Stimulated activated CD8-positive, alpha-beta memory T cell treated with anti-CD3 and anti-CD28 coated beads, Interleukin-7, amount 100 ng/mL, for 24 hours (primary cell): ENCODE data around the gene PIAS4.

Source experiments
- DNase-seq: peaks from one replicate; pipeline ENCODE4 v3.0.0-alpha.2; 2020; ENCODE audit warnings: low read depth

Gene PIAS4

GRCh38 chr19:3977242-3978143 is 30.0 kb upstream of the PIAS4 start:
- no peak for DNase-seq

GRCh38 chr19:3978145-3978544 is 29.4 kb upstream of the PIAS4 start:
- DNase-seq, result no peak

- no peak for DNase-seq
Observed at GRCh38 chr19:3979289-3979673, 28.3 kb upstream of the PIAS4 start.

- no peak for DNase-seq
Observed at GRCh38 chr19:3979674-3980352, 27.7 kb upstream of the PIAS4 start.

- DNase-seq, result no peak
Observed at GRCh38 chr19:3980353-3981251, 26.9 kb upstream of the PIAS4 start.

GRCh38 chr19:3981373-3981735 is 26.2 kb upstream of the PIAS4 start:
- DNase-seq, result no peak

GRCh38 chr19:3981736-3982681 is 25.5 kb upstream of the PIAS4 start:
- DNase-seq, result no peak

- DNase-seq, result no peak
Observed at GRCh38 chr19:3982701-3983541, 24.6 kb upstream of the PIAS4 start.

GRCh38 chr19:3983542-3983914 is 24.0 kb upstream of the PIAS4 start:
- DNase-seq, result no peak

- no peak for DNase-seq
Observed at GRCh38 chr19:3983936-3984583, 23.5 kb upstream of the PIAS4 start.

GRCh38 chr19:3984584-3984907 is 23.0 kb upstream of the PIAS4 start:
- no peak for DNase-seq

- DNase-seq, result peak; percentile 75
Observed at GRCh38 chr19:3984908-3985642, 22.5 kb upstream of the PIAS4 start, which contains the start of gene EEF2. Gene EEF2, minus strand, starts transcription at chr19:3985463. Its CDS starts 83 bp downstream, at chr19:3985380.

GRCh38 chr19:3985643-3986259 is 21.8 kb upstream of the PIAS4 start:
- no peak for DNase-seq

- DNase-seq, result no peak
Observed at GRCh38 chr19:3986260-3987041, 21.1 kb upstream of the PIAS4 start.

- DNase-seq, result peak; percentile 72
Observed at GRCh38 chr19:3987619-3988371, 19.7 kb upstream of the PIAS4 start.

GRCh38 chr19:3990815-3991117 is 16.8 kb upstream of the PIAS4 start:
- no peak for DNase-seq

- no peak for DNase-seq
Observed at GRCh38 chr19:3995607-3996006, 11.9 kb upstream of the PIAS4 start.
